NCI-H1092 treated with DMSO at 0.1 percent for 48 hours (cell line): ENCODE measurements around the gene PPP6R3.
"Not testable (repeated sequence)": the region's sequence is repeated elsewhere in the genome, so short reads cannot be mapped to it uniquely, and the experiment has no call there.

ENCODE experiments used
- DNase-seq: peaks from one replicate; lab custom pipeline; 2025; lab: John Stamatoyannopoulos, UW

Gene PPP6R3

DNA sequence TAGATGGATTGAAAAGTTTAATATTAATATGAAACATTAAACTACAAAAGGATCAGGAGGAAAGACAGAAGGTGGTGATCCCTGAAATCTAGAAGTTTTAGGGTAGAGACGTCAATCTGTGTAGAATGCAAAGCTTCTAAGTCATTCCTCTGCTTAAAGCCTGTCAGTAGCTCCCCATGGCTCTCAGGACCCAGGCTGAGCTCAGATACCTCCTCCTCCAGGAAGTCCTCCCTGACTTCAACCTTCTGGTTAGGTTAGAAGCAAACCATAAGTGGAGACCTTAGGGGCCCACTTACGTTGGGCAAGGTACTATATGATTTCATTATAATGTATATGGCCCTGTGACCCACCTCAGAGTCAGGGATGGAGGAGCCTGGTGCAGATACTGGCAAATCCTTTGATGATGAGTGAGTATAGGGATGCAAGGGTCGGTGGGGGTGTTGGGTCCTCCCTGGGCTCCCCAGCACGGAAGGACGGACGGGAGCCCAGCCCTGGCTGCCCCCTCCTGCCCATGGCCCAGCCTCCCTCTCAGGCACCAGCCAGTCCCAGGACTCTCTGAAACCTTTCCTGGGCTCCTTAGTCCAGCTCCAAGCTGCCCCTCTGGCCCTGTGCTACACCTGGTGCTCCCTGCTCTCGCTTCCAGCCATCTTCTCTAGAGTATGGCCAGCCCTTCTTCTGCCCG lies 3.2 kb upstream of the PPP6R3 start:
- DNase-seq = no peak

DNA sequence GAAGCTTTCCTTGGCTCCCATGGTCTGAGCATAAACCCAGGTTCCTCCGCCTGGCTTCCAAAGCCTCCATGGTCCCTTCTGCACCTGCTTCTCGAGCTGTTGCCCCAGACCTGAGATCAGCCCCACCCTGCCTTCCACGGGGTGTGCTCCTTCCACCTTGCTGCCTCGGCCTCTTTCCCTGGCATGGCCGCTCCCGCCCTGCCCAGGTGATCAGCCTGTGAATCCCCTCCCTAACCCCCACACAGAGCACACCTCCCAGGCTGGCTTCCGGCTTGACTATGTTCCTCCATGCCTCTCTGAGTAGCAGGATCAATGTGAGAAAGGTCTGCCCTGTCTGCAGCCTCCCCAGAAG lies 2.7 kb upstream of the PPP6R3 start:
- DNase-seq = no peak

DNA sequence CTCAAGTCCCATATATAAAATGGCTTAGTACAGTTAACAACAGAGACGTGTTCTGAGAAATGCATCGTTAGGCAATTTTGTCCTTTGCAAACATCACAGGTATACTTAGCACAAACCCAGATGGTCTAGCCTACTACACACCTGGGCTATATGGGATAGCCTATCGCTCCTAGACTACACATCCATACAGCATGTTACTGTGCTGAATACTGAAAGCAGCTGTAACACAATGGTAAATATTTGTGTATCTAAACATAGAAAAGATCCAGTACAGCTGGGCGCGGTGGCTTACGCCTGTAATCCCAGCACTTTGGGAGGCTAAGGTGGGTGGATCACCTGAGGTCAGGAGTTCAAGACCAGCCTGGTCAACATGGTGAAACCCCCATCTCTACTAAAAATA lies 2.2 kb upstream of the PPP6R3 start:
- not testable (repeated sequence) for DNase-seq

DNA sequence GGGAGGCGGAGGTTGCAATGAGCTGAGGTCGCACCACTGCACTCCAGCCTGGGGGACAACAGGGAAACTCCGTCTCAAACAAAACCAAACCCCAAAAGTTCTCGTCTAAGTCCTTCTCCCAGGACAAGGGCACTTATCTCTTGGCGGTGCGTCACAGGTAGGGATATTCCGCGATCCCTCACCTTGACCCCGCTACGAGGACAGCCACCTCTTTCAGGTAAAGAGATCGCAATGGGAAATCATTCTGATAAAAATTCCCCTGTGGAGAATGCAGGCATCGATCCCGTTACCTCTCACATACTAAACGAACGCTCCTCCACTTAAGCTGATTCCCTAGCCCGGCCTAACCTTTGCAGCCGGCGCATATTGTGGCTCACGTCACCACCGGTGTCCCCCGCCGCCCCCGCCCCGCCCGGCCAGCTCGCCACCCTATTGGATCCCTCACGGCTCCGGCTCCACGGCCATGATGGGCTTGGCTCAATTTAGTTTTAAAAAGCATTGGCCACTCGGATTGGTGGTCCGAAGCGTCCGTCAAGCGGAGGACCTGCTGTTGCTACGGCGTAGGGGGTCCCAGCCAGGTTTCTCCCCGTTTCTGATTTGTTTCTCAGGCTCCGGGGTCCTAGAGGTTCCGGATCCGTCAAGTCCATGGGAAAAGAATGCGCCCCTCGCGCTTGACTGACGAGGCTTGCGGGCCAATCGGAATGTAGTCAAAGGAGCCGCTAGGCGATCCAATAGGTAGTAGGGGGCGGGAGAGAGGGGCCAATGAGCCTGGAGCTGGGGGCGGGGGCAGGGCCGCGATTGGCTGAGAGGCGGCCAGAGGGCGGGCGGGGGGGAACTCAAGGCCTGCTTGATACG lies 439 bp upstream of the PPP6R3 start:
- DNase-seq = peak; percentile 100

DNA sequence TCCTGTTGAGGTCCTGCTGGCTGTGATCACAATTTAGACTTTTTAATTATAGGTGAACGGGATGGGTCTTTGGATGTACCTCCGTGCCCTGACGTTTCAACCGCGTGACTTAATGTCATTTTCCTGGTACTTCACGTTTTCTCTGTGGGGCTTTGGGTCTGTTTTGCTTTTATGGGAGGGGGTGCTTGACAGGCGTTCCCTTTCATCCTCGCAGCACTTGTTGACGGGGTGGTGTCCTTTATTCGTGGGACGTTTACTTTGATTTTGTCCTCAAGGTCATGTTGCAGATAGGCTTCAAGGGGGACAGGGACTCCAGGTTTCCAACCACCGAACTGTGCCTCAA lies 994 bp downstream of the PPP6R3 start:
- DNase-seq = no peak

DNA sequence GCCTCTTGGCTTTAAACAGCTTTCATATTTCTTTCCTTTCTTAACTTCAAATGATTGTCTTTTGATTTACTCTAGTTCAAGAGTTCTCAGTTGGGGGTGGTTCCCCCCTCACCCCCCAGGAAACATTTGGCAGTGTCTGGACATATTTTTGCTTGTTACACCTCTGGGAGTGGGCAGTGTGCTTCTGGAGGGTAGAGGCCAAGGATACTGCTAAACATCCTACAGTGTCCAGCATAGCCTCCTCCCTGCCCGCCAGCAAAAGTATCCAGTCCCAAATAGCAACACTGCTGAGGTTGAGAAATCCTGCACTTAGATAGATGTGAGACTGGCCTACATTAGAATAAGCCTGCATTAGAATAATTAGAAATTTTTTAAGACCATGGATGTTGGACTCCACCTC lies 3.2 kb downstream of the PPP6R3 start:
- no peak for DNase-seq

DNA sequence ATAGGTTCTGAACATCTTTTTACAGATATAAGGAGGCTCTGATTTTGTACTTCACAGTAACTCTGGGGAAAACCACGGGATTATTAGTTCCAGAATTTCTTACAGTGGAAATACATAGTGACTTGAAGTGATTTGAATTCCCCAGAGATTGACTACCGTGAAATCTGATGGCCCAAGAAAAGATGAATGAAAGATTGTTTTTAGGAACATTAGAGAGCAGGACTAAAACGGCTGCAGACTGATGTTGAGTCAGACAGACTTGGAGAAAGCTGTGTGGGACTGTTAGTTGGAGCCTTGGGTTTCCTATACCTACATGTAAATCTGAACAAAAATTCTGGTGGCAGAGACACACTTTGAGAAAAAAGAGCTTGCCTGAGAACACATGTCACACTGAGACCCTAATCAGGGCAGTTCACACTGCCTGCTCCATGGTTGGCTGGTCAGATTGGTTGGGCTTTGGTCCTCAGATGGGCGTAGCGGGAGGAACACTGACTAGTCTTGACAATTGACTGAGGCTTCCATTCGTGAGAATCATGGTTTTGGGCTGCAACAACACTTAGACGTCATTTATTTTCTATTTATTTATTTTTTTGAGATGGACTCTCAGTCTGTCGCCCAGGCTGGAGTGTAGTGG lies 6.8 kb downstream of the PPP6R3 start:
- no peak for DNase-seq

DNA sequence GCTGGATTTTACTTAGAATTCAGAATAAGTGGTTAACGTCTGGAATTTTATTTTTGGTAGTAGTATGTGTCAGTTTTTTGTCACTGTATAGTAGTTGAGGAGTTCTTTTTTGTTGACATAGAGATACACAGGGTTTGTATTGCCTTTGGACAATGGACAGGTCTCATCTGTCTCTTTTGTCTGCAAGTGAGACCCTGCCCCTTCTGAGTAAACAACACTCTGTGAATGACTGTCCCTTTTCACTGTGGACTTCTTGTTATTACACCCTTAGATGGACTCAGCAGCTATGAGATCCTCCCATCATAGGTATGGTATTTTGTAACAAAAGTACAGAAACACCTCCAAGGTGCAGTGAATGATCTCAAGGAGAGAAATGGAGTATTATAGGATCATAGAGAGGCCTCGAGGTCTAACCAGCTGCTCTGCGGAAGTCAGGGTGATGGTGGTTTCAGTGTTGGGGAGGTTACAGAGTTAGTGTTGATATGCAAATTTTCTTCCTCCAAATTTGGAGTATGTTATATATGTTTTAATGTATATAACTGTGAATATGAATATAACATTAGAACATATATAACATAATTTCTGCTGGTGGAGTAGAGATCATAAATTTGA lies 7.8 kb downstream of the PPP6R3 start:
- no peak for DNase-seq

DNA sequence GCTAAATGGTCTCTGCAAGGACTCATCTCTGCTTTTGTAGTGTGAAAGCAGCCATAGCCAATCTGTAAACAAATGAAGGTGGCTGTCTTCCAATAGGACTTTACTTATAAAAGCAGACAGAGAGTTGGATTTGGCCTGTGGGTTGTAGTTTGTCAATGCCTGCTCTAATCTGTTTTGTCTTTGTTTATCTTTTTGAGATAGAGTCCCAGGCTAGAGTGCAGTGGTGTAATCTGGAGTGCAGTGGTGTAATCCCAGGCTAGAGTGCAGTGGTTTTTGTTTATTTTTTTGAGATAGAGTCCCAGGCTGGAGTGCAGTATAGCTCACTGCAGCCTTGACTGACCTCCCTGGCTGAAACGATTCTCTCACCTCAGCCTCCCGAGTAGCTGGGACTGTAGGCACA lies 8.6 kb downstream of the PPP6R3 start:
- DNase-seq = no peak

DNA sequence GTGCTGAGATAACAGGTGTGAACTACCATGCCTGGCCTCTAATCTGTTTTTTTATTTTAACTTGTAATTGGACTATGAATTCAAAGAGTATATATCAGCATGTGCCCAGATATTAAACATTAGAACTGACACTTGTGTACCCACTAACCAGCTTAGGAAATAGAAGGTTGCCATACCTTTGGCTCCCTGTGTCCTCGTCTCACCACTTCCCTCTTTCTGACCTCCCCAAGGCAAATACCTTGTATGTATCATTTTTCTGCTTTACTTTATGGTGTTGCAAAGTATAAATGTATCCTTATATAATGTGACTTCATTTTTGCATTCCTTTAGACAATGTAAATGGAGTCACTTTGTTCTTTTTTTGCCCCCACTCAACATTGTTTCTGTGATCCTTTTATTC lies 9.1 kb downstream of the PPP6R3 start:
- no peak for DNase-seq

DNA sequence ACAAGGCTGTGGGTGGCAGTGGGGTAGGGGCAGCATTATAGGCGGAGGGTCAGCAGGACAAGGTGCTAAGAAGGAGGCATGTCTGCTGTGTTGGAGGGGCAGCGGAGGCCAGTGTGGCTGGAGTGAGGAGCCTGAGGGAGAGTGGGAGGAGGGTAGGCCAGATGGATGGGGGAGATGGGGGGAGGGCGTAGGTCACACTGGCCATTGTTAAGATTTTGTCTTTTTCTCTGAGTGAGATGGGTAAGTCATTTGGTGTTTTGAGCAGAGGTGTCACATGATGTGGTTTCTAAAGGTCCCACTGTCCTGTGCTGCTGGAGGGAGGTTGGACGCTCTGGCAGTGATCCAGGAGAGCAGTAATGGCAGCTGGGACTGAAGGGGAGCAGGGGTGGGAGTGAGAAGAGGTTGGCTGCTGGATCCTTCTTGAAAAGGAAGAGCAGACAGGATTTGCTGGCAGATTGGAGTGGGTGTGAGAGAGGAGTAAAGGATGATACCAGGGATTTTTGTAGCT lies 9.8 kb downstream of the PPP6R3 start:
- no peak for DNase-seq

DNA sequence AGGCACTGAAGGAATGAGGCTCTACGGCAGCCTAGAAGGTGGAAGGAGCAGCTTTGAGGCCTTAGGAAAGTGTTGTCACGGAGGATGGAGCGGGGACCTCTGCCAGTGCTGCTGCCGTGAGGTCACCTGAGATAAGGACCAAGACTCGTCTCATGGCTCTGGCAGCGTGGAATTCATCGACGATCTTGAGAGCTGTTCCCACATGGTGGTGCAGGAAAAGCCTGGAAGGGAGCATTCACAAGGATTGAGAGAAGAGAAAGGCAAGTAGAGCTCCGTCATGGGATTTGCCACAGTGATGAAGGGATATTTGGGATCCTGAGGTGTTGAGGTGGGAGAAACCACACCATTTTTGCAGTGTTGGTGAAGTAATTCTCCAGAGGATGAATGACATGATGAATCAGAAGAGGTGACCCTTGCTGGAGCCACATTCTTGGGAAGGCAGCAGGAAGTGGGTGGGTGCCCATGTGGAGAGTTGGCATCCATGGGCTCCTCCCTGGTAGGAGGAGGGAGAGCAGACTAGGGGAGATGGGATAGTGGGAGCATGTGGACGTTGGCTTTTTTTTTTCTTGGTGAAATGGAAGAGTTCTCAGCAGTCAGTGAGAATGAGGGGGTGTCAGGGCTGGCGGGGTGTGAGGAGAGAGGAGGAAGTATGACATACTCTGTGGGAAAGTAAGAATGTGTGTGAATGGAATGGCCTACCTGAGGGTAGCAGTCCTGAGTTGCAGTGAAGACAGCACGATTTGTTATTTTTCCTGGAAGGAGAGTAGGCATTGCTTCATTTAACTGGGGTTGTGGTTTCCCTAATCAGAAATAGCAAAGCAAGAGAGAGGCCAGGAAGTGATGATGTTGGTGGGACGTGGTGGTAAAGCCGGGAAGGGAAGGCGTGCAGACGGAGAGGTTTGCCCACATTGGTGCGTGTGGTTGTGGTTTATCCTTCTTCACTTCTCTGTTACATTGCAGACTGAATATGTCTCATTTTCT lies 11.1 kb downstream of the PPP6R3 start:
- DNase-seq = no peak

DNA sequence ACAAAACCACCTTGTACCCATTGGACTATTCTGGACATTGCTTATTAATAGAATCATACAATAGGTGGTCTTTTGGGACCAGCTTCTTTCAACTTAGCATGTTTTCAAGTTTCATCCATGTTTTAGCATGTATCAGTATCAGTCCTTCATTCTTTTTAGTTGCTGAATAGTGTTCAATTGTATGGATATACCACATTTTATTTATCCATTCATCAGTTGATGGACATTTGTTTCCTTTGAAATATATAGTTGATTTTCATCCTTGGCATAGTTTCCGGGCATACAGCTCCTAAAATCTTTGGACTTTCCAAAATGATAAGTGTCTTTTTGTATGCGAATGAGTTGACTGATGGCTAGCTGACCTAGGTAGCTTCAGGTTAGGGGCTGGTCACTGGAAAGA lies 12.2 kb downstream of the PPP6R3 start:
- no peak for DNase-seq

DNA sequence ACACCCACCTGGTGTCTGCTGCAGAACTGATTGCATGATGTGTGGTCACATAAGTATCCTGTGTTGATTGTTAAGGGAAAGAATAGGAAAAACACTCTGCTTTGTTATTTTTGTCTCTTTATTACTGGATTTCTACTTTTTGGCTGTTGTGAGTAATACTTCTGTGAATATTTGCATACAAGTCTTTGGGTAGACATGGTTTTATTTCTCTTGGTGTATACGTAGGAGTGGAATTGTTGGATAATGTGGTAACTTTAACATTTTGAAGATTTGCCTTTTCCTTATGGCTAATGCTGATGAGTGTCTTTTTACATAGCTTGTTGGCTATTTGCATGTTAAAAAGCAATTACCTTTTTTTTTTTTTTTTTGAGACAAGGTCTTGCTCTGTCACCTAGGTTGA lies 13.1 kb downstream of the PPP6R3 start:
- DNase-seq = no peak

DNA sequence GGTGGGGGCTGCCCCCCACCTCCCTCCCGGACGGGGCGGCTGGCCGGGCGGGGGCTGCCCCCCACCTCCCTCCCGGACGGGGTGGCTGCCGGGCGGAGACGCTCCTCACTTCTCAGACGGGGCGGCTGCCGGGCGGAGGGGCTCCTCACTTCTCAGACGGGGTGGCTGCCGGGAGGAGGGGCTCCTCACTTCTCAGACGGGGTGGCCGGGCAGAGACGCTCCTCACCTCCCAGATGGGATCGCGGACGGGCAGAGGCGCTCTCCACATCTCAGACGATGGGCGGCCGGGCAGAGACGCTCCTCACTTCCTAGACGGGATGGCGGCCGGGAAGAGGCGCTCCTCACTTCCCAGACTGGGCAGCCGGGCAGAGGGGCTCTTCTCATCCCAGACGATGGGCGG lies 15.1 kb downstream of the PPP6R3 start:
- DNase-seq = not testable (repeated sequence)

DNA sequence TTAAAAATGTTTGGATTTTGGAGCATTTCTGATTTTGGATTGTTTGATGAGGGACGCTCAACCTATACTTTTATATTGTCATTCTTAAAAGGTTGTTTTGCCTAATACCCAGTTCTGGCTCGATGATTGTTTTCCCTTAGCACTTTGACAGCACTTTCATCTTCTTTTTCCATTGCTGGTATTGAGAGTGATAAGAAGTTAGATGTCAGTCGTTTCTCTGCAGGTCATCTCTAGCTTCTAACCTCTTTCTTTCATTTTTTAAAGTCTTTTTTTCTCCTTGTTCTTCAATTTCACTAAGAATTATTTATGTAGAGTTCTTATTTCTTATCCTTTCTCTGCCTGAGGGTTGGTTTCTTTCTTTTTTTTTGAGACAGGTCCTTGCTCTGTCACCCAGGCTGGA lies 18.8 kb downstream of the PPP6R3 start:
- no peak for DNase-seq

DNA sequence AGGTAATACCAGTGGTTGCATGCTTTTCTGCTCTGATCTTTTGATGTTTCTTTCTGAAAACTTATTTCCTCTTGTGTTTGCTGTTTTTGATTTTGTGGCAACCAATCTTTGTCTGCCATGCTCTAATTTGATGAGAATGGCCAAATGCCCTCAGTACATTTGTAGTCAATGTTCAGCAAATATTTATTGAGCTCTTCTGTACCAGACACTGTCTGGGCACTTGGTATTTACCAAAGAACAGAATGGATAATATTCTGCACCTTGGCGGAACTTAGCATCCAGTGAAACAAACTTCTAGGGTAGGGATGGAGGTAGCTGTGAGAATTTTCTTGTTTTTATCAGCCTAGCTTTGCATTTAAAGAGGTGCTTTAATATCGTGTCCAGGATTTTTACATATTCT lies 19.6 kb downstream of the PPP6R3 start:
- DNase-seq = no peak

DNA sequence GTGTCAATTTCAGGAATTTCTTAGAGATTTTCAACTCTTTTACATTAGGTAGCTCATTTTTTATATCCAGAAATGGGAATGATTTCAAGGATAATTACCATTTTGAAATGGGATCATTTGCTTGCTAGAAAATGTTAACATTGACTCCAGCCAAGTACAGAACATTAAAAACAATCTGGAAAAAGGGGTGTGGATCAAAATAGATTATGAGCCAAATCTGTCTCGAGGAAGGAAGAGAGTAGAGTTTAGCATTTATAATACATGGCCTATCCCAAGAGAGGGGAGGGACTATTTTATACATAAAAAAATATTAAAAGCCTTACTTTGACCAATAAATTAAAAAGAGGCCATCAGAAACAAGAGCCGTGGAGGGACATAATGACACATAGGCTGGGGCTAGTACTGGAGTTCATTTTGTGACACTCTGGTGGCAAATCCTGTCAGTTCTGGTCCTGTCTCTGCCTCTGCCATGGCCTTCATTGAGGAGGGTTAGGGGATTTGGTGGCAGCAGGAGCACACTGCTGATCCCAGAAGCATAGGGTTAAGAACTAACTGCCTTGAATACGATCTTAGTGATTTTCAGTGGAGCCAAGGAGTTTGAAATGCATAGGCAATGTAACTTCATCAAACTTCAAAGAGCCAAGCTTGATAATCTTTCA lies 20.4 kb downstream of the PPP6R3 start:
- no peak for DNase-seq

DNA sequence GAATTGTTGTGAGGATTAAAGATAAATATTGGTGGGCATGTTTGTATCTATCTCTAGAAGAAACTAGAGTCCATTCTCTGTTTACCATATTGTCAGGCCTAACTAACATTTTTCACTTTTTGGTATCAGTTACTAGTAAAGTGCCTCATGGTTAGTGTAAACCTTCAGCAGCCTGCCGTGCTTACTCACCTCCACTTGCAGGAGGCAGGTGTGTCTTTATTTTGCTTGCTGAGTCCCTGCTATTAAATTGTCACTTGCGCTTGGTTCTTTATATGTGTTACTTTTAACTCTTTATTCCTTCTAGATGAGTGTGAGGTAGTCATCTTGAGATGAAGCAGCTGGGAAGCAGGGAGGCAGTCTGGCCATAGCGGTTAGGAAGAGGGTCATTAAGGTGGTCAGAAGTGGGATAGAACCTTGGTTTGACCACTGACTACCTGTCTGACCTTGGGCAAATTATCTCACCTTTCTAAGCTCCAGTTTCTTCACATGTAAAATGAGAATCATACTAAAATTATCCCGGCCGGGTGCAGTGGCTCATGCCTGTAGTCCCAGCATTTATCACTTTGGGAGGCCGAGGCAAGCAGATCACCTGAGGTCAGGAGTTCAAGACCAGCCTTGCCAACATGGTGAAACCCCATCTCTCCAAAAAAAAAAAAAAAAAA lies 21.2 kb downstream of the PPP6R3 start:
- DNase-seq = no peak

DNA sequence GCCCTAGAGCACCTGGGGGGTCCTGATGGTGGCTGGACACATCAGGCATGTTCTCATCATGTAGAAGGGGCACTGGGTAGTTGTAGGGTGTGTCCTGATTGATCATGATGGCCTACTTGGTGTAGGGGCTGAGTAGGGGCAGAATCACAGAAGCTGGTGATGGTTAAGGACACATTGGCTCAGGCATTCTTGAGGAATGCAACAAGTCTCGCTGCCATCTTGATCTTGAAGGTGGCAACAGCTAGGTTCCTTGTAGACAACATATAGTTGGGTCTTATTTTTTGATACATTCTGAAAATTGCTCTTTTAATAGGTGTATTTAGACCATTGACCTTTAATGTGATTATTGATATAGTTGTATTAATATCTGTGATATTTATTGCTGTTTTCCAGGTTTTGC lies 28.1 kb downstream of the PPP6R3 start:
- no peak for DNase-seq
